GM10266 (cell line): ENCODE data around the gene IRF2BP2.

ENCODE experiments used
- DNase-seq: peaks from one replicate; pipeline ENCODE4 v3.0.0; 2012; ENCODE audit errors: extremely low spot score
- CTCF ChIP-seq: IDR thresholded peaks from 2 replicates; pipeline ENCODE4 v1.5.1; 2012; ENCODE audit warnings: mild to moderate bottlenecking, low read depth; ENCODE audit not compliant: control insufficient read depth, insufficient read depth; ENCODE audit errors: missing control alignments

IRF2BP2 gene

GRCh38 chr1:234589854-234590620, 19.9 kb downstream of the IRF2BP2 start:
- no peak for DNase-seq
- TF ChIP-seq CTCF: no peak

GRCh38 chr1:234589064-234589800, 20.7 kb downstream of the IRF2BP2 start:
- no peak for DNase-seq
- no peak for TF ChIP-seq CTCF

GRCh38 chr1:234588386-234588785, 21.6 kb downstream of the IRF2BP2 start:
- no peak for DNase-seq
- TF ChIP-seq CTCF: no peak

- TF ChIP-seq CTCF: no peak
- no peak for DNase-seq
These were observed 23.0 kb downstream of the IRF2BP2 start for GRCh38 chr1:234586892-234587485.

- TF ChIP-seq CTCF: no peak
- DNase-seq: no peak
These were observed 23.7 kb downstream of the IRF2BP2 start for GRCh38 chr1:234586304-234586703.

GRCh38 chr1:234585330-234586055, 24.5 kb downstream of the IRF2BP2 start:
- DNase-seq: no peak
- TF ChIP-seq CTCF: no peak
